Measurements from ENCODE around the gene PHKA1. TPM values are rescaled to one million over a fixed set of nuclear protein-coding genes. Genes with fewer than 3 reads are reported as not detected.

PHKA1 gene
- total and polyA plus RNA-seq, 2 experiments from 2014 or later: 2.6 to 6.8 TPM

- TF ChIP-seq CTCF (conservative IDR thresholded peaks at IDR 0.05; ENCODE audit: low read depth in 2 of 2) (no peak), POLR2AphosphoS5 (IDR thresholded peaks at IDR 0.05; ENCODE audit: low read depth) (no peak)
Observed at GRCh38 chrX:72715546-72715945, 1.4 kb upstream of the PHKA1 start (continued).

- Histone ChIP-seq H3K27ac (ENCODE audit: low read depth) (0 out of 2 replicates have a peak overlapping the region, but pooled peaks have one; percentile 42), H3K79me2 (replicated peaks; ENCODE audit: insufficient read depth) (no peaks in the 10 kb centered on the region), H3K4me2 (peak overlapping the region; percentile 79), H4K20me1 (replicated peaks; ENCODE audit: insufficient read depth) (no peaks in the 10 kb centered on the region; the same call in 1 of the 2 replicates), H3K4me3 (peak overlapping the region; percentile 64), H3K9me2 (ENCODE audit: insufficient read depth) (no peaks in the 10 kb centered on the region), H3K27me3 (ENCODE audit: insufficient read depth) (0 out of 2 replicates have a peak, but pooled peaks cover 9% of the 10 kb centered on the region), H2AFZ (peak overlapping the region; percentile 82; the same call in 1 of the 2 replicates), H3K4me1 (ENCODE audit: insufficient read depth) (peaks cover 8% of the 10 kb centered on the region; the same call in 1 of the 2 replicates), H3F3A (replicated peaks; ENCODE audit: low read depth) (no peaks in the 10 kb centered on the region), H3K36me3 (ENCODE audit: insufficient read depth) (no peaks in the 10 kb centered on the region)
- Mint-ChIP-seq H3K9me3 (no peaks in the 10 kb centered on the region), H3K36me3 (ENCODE audit: low read depth) (no peaks in the 10 kb centered on the region; the same call in 2 of the 3 replicates), H3K4me3 (peak overlapping the region; percentile 77), H3K4me1 (peaks cover 22% of the 10 kb centered on the region), H3K27me3 (ENCODE audit: insufficient read depth, low read depth, poor library complexity) (peaks cover 2% of the 10 kb centered on the region), H3K27ac (no peak overlapping the region)
- no peak for TF ChIP-seq POLR2AphosphoS5 (IDR thresholded peaks at IDR 0.05; ENCODE audit: low read depth)
- no peak for TF ChIP-seq REST (IDR thresholded peaks at IDR 0.05; ENCODE audit: unreplicated experiment)
- no peak for TF ChIP-seq EZH2phosphoT487 (IDR thresholded peaks at IDR 0.05; ENCODE audit: unreplicated experiment)
- TF ChIP-seq EZH2 (IDR thresholded peaks at IDR 0.05; ENCODE audit: low read depth, unreplicated experiment): no peak
- no peak for TF ChIP-seq ZNF462 (CRISPR knock-in tag; IDR thresholded peaks at IDR 0.05)
- TF ChIP-seq CTCF (conservative IDR thresholded peaks at IDR 0.05; ENCODE audit: low read depth in 2 of 2): no peak
- ATAC-seq (peak; percentile 84), DNase-seq (ENCODE audit: low spot score) (peak; percentile 64)
Observed at GRCh38 chrX:72714478-72714916, 391 bp upstream of the PHKA1 start.

Measured in GM23338 (cell line).